Body of pancreas (tissue), 4 donors: ENCODE measurements around the gene TFB1M.

Source experiments
- CTCF ChIP-seq, 7 experiments: fragments of 450-650 bp in 4 of 7; fragments of 200-600 bp in 3 of 7; sonication (generic) in 3 of 7; IDR thresholded peaks; one replicate each; pipeline ENCODE4 v1.5.1; 2016 to 2019; ENCODE audit warnings: antibody characterized with exemption in 7 of 7
- POLR2A ChIP-seq, 3 donors: fragments of 450-650 bp; IDR thresholded peaks; one replicate each; pipeline ENCODE4 v1.6.1; 2016; ENCODE audit warnings: antibody characterized with exemption in 3 of 3, mild to moderate bottlenecking in 2 of 3

GRCh38 chr6:155248008-155249001 is 66.0 kb downstream of the TFB1M start:
- no peak for TF ChIP-seq POLR2A (IDR thresholded peaks at IDR 0.05)
- peak in 5 of 7 experiments; percentile 29 to 53 (median 38) for TF ChIP-seq CTCF (IDR thresholded peaks at IDR 0.05)
